Medulla oblongata (tissue), 1 donor: ENCODE measurements around the gene GLYAT.
"Not testable (repeated sequence)": the region's sequence is repeated elsewhere in the genome, so short reads cannot be mapped to it uniquely, and the experiment has no call there.

Source experiments
- DNase-seq: peaks from one replicate; pipeline ENCODE4 v3.0.0-alpha.2; 2015; ENCODE audit errors: extremely low spot score

Gene GLYAT

DNA sequence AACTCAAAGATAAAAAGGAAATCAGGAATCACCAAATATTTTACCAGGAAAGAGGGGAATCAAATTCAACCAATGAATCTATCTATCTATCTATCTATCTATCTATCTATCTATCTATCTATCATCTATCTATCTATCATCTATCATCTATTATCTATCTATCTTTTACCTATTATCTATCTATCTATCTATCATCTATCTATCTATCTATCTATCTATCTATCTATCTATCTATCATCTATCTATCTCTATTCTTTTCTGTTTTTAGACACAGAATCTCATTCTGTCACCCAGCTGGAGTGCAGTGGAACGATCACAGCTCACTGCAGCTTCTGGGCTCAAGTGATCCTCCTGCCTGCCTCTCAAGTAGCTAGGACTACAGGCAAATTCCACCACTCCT is 54.2 kb downstream of the GLYAT start:
- not testable (repeated sequence) for DNase-seq

GRCh38 chr11:58676563-58677135 is 55.1 kb downstream of the GLYAT start:
- no peak for DNase-seq

DNA sequence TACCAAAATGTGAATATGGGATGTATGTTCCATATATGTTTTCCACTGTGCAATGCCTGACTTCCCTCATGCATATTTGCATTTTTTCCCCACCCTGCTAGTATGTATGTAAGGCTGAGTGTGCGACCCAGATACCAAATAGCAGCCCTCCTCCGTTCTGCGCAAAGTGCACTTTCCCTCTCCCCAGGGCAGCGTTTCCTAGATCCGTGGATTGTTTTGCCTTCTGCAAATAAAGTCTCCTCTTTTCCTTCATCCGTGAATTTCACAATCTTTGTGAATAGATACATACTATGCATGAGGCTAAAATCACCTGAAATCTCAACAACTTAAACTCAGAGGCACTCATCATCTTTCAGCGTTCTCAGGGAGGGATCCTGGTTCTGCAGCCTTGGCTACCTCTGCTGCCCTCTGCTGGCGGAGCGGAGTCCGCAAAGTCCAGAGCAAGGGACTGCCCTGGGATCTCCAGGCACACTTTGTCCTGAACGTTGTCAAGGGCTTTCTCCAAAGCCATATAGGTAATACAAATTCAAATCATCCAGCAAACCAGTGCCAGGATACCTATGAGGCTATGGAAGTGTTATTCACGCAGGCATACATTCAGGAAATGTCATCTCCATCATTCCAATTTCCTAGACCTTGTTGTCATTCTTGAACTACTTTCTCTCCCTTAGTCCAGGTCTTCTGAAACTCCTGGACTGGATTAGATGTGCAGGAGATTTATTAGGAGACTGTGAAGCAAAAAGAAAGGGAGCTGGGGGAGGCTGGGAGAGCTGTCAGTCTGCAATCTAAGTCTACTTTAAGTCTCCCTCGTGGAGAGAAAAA is 56.2 kb downstream of the GLYAT start:
- DNase-seq, result peak; percentile 81

- DNase-seq, result no peak
Measured at GRCh38 chr11:58674609-58675008, 57.1 kb downstream of the GLYAT start.

GRCh38 chr11:58671983-58672633 is 59.6 kb downstream of the GLYAT start:
- no peak for DNase-seq

DNA sequence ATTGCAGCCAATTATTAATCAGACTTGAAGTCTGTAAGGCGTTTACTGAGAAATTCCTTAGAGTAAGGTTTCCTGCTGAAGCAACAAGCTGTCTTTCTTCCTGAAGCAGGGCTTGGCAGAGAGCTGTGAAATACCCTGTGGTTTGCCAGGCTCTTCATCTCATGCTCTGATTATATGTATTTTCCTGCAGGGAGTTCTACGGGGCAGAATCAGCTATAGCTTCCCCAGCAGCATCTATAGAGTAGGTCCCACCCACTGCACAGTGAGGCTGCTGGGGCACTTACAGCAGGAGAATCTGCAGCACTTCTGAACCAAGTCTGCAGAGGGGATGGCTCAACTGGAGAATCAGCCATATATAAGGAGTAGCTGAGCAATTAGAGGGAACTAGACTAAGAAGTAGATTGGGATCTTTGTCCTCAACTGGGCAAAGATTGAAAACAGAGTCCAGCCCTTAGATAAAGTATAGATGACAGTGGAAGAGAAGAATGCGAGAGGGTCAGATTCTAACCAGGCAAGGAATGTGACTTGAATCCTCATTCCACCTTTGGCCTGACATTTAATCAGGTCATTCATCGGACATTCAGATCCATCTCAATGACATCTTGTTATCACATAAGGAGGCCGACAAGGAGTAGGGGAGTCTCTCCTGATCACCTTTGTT is 71.7 kb downstream of the GLYAT start:
- DNase-seq, result no peak

DNA sequence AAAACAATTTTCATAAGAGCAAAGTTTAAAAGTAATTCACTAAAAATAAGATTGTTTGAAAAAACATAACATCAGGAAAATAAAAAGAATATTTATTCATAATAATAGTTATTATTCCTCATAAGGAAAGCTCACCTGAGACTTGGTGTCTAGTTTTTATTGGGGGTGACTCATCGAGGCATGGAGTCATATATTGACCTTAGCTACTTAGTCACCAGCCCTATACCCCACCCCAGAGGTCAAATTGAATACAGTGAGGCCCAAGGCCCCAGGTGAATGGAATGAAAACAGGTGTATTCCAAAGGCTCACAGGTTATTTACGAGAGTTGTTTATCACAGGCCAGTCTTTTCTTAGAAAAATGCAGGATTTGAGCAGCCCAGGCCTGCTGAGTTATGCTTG is 72.3 kb downstream of the GLYAT start:
- no peak for DNase-seq
